IMR-90 (cell line): ENCODE data around the gene SNX6. TPM values are rescaled to one million over a fixed set of nuclear protein-coding genes. Genes with fewer than 3 reads are reported as not detected.

ENCODE experiments used
- ATAC-seq: fragments of 200-7000 bp; cut with Tn5 transposase; 2 replicates; pipeline ENCODE4 v1.9.1; 2020; ENCODE audit warnings: low read depth, mild to moderate bottlenecking, moderate library complexity
- BruUV-seq: library from RNA; stranded (reverse); fragments of 400-500 nt; replicated peaks from 2 replicates; lab custom pipeline; 2021; lab: Mats Ljungman, UMichigan
- CTCF ChIA-PET: fragments of 300-600 bp; formaldehyde crosslinking; extraction: SDS; loops from one replicate; lab custom pipeline; 2021; ENCODE audit warnings: antibody characterized with exemption; lab: Yijun Ruan, JAX
- POLR2A ChIA-PET: fragments of 300-600 bp; sonication (Branson Sonifier 250); formaldehyde crosslinking; loops from one replicate; lab custom pipeline; 2022; ENCODE audit warnings: antibody characterized with exemption; ENCODE audit not compliant: unreplicated experiment; lab: Charles Lee
- DNase-seq: peaks from one replicate; pipeline ENCODE4 v3.0.0; 2013
- H2AFZ ChIP-seq: replicated peaks from 2 replicates; pipeline ENCODE3; 2013; ENCODE audit warnings: low read length, mild to moderate bottlenecking; ENCODE audit not compliant: poor library complexity
- H2AK5ac ChIP-seq: 2 replicates; pipeline ENCODE4 v1.6.1; 2013; ENCODE audit warnings: low read depth, low read length, inconsistent platforms
- H2AK9ac ChIP-seq: replicated peaks from 2 replicates; pipeline ENCODE3; 2013; ENCODE audit warnings: mild to moderate bottlenecking, low read depth, low read length, moderate library complexity; ENCODE audit not compliant: poor library complexity
- H2BK120ac ChIP-seq: 2 replicates; pipeline ENCODE4 v1.6.1; 2013; ENCODE audit warnings: low read depth, low read length, inconsistent platforms
- H2BK15ac ChIP-seq: 3 replicates; pipeline ENCODE4 v1.6.1; 2013; ENCODE audit warnings: low read depth, low read length, inconsistent platforms
- H2BK20ac ChIP-seq: 2 replicates; pipeline ENCODE4 v1.6.1; 2013; ENCODE audit warnings: low read depth, mild to moderate bottlenecking, inconsistent platforms, low read length, moderate library complexity
- H2BK5ac ChIP-seq: 2 replicates; pipeline ENCODE4 v1.6.1; 2013; ENCODE audit warnings: mild to moderate bottlenecking, low read depth, low read length, inconsistent platforms; ENCODE audit not compliant: poor library complexity, severe bottlenecking
- H3K14ac ChIP-seq: replicated peaks from 2 replicates; pipeline ENCODE4 v1.6.1; 2013; ENCODE audit warnings: low read depth, low read length, inconsistent platforms
- H3K18ac ChIP-seq: 2 replicates; pipeline ENCODE4 v1.6.1; 2013; ENCODE audit warnings: low read depth, low read length, control low read depth
- H3K23ac ChIP-seq: 2 replicates; pipeline ENCODE4 v1.6.1; 2013; ENCODE audit warnings: low read depth, low read length, inconsistent platforms
- H3K27ac ChIP-seq: 2 replicates; pipeline ENCODE4 v1.5.1; 2013; ENCODE audit warnings: mild to moderate bottlenecking, control low read depth, low read length; ENCODE audit not compliant: insufficient read depth
- H3K27me3 ChIP-seq: 2 replicates; pipeline ENCODE4 v1.6.1; 2013; ENCODE audit warnings: low read length; ENCODE audit not compliant: control insufficient read depth, insufficient read depth
- H3K36me3 ChIP-seq: 2 replicates; pipeline ENCODE4 v1.6.1; 2013; ENCODE audit warnings: low read length, mixed read lengths; ENCODE audit not compliant: control insufficient read depth, insufficient read depth
- H3K4ac ChIP-seq: 2 replicates; pipeline ENCODE4 v1.6.1; 2013; ENCODE audit warnings: low read depth, low read length, inconsistent platforms
- H3K4me1 ChIP-seq: 2 replicates; pipeline ENCODE4 v1.6.1; 2013; ENCODE audit warnings: low read length, mixed read lengths; ENCODE audit not compliant: control insufficient read depth, insufficient read depth
- H3K4me2 ChIP-seq: 2 replicates; pipeline ENCODE4 v1.6.1; 2013; ENCODE audit warnings: low read depth, mild to moderate bottlenecking, control low read depth, low read length, moderate library complexity
- H3K4me3 ChIP-seq: 2 replicates; pipeline ENCODE4 v1.5.1; 2013; ENCODE audit warnings: low read depth, mild to moderate bottlenecking, control low read depth, low read length, moderate library complexity; ENCODE audit not compliant: insufficient read depth
- H3K56ac ChIP-seq: 2 replicates; pipeline ENCODE4 v1.6.1; 2013; ENCODE audit warnings: low read length, inconsistent platforms; ENCODE audit not compliant: insufficient read depth; ENCODE audit errors: extremely low read depth
- H3K79me1 ChIP-seq, 2 experiments: 2 replicates each; pipeline ENCODE4 v1.6.1; 2013; ENCODE audit warnings: low read length in 2 of 2, inconsistent platforms in 1 of 2, low read depth in 1 of 2
- H3K9ac ChIP-seq: 2 replicates; pipeline ENCODE4 v1.6.1; 2013; ENCODE audit warnings: low read depth, low read length, control low read depth
- H3K9me1 ChIP-seq: 2 replicates; pipeline ENCODE4 v1.6.1; 2013; ENCODE audit warnings: low read length, inconsistent platforms; ENCODE audit not compliant: insufficient read depth
- H3K9me3 ChIP-seq: 2 replicates; pipeline ENCODE4 v1.6.1; 2013; ENCODE audit warnings: low read length; ENCODE audit not compliant: control insufficient read depth, insufficient read depth
- H4K20me1 ChIP-seq: 2 replicates; pipeline ENCODE4 v1.6.1; 2013; ENCODE audit warnings: low read length, inconsistent platforms; ENCODE audit not compliant: insufficient read depth
- H4K5ac ChIP-seq: 2 replicates; pipeline ENCODE4 v1.6.1; 2013; ENCODE audit warnings: mild to moderate bottlenecking, low read depth, low read length, control low read depth
- H4K8ac ChIP-seq, 2 experiments: 2 replicates each; pipeline ENCODE4 v1.6.1; 2013; ENCODE audit warnings: low read depth in 2 of 2, low read length in 2 of 2, control low read depth in 1 of 2, inconsistent platforms in 1 of 2
- H4K91ac ChIP-seq: 2 replicates; pipeline ENCODE4 v1.6.1; 2013; ENCODE audit warnings: low read depth, low read length, inconsistent platforms; ENCODE audit not compliant: insufficient read depth
- CEBPB ChIP-seq: IDR thresholded peaks from 2 replicates; pipeline ENCODE4 v1.6.1; 2012; ENCODE audit warnings: low read depth, low read length, improper control_type of control experiment
- CTCF ChIP-seq: conservative IDR thresholded peaks from 2 replicates; pipeline ENCODE4 v1.5.1; 2012; ENCODE audit warnings: mild to moderate bottlenecking, low read depth, low read length, improper control_type of control experiment
- MAFK ChIP-seq: IDR thresholded peaks from 2 replicates; pipeline ENCODE4 v1.6.1; 2012; ENCODE audit warnings: low read depth, low read length, improper control_type of control experiment
- MAZ ChIP-seq: IDR thresholded peaks from 2 replicates; pipeline ENCODE4 v1.6.1; 2012; ENCODE audit warnings: low read depth, mild to moderate bottlenecking, low read length, improper control_type of control experiment, moderate library complexity, borderline replicate concordance
- RCOR1 ChIP-seq: IDR thresholded peaks from 2 replicates; pipeline ENCODE4 v1.6.1; 2012; ENCODE audit warnings: mild to moderate bottlenecking, low read length, improper control_type of control experiment; ENCODE audit not compliant: insufficient replicate concordance
- WGBS, 2 experiments: methylation state at CpG; one replicate each; pipeline versions ENCODE4 v1.1.5 to v1.1.7; 2013; ENCODE audit warnings: missing lambda C conversion rate in 2 of 2; ENCODE audit not compliant: insufficient read length in 1 of 2; ENCODE audit errors: extremely low coverage in 2 of 2; 5-methylcytosine and 5-hydroxymethylcytosine counted together
- dilution Hi-C: fragments of 300-500 bp; cut with HindIII; formaldehyde crosslinking; loops from one replicate; pipeline ENCODE4 v1.14.3; 2018; ENCODE audit warnings: low sequenced_read_pairs; ENCODE audit not compliant: unreplicated experiment
- in situ Hi-C: fragments of 300-500 bp; cut with MboI; formaldehyde crosslinking; loops from 3 replicates; pipeline ENCODE4 v1.14.3; 2019; ENCODE audit warnings: low sequenced_read_pairs, inconsistent platforms, mixed read lengths
- intact Hi-C: fragments of 100-400 bp; cut with micrococcal nuclease; formaldehyde crosslinking; loops from 2 replicates; pipeline ENCODE4 v1.10.0; 2022
- polyA plus RNA-seq, 3 experiments: library from polyadenylated mRNA; depleted of rRNA; stranded (reverse); fragments of >200 nt; gene quantifications; 2 replicates each; pipeline ENCODE4 v1.2.3, GENCODE V29; 2012; ENCODE audit warnings: low replicate concordance in 1 of 3
- total RNA-seq: library from RNA; depleted of rRNA; stranded (reverse); fragments of >200 nt; gene quantifications from 2 replicates; pipeline ENCODE4 v1.2.3, GENCODE V29; 2012
- TF ChIP-seq, protein P1 (sequence below): fragments of 150-350 bp; IDR thresholded peaks from 2 replicates; pipeline ENCODE4 v1.6.1; 2016; ENCODE audit warnings: low read depth, mild to moderate bottlenecking, low read length, moderate library complexity, borderline replicate concordance

The SNX6 gene
- total and polyA plus RNA-seq, 2 of the 4 experiments (the other 2 are of a cell fraction), result 116 to 127 TPM

DNA sequence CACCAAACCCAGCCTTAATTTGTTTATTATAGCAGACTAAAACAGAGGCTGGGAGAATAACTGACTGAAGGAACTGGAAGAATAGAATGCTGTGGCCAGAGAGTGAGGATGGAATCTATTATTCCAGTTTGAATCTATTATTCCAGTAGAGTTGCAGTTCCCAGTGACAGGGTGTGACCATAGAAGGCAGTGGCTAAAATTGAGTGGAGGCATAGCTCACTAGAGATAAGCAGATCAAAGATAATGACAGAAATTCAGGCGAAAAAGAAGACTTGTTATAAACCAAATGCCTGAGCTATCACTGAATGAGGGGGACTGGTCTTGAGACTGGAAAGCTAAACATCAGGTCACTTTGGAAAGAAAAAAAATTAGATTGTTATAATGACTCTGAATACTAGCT, 26.0 kb upstream of the SNX6 start:
- H2BK20ac ChIP-seq, result no peak overlapping the region
- no peak overlapping the region for H2AK9ac ChIP-seq
- TF ChIP-seq, protein P1, sequence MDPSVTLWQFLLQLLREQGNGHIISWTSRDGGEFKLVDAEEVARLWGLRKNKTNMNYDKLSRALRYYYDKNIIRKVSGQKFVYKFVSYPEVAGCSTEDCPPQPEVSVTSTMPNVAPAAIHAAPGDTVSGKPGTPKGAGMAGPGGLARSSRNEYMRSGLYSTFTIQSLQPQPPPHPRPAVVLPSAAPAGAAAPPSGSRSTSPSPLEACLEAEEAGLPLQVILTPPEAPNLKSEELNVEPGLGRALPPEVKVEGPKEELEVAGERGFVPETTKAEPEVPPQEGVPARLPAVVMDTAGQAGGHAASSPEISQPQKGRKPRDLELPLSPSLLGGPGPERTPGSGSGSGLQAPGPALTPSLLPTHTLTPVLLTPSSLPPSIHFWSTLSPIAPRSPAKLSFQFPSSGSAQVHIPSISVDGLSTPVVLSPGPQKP, result no peak
- TF ChIP-seq CEBPB (no peak), RCOR1 (no peak), MAZ (no peak), MAFK (no peak), CTCF (no peak)
- H4K91ac ChIP-seq, result no peak overlapping the region
- H4K8ac ChIP-seq, result no peak overlapping the region
- no TSS peak for BruUV-seq
- in situ Hi-C loops (loop anchor here (25.0 kb wide), 1 partner anchor 756 kb away; the partner anchor contains the start of gene NFKBIA), dilution Hi-C loops (no loop called here), intact Hi-C loops (no loop called here)
- whole genome bisulfite sequencing, 2 experiments, result 50% methylated on average over 1 of the region's 1 CpG; no CpG with 5 or more reads in 1 of the 2 experiments
- no peaks in the 10 kb centered on the region; the same call in 1 of the 2 replicates for H3K4me1 ChIP-seq
- no peak overlapping the region for H3K23ac ChIP-seq
- no peak overlapping the region for H3K4me3 ChIP-seq
- no peaks in the 10 kb centered on the region for H3K79me1 ChIP-seq
- H4K5ac ChIP-seq, result no peak overlapping the region
- no peak overlapping the region for H2BK15ac ChIP-seq
- no peak overlapping the region for H3K4ac ChIP-seq
- H4K20me1 ChIP-seq, result no peaks in the 10 kb centered on the region
- ChIA-PET POLR2A (no interaction called here), CTCF (no interaction called here)
- no peak overlapping the region for H2BK120ac ChIP-seq
- peaks cover 2% of the 10 kb centered on the region; the same call in 1 of the 2 replicates for H3K9me3 ChIP-seq
- H2BK5ac ChIP-seq, result no peak overlapping the region
- H3K27ac ChIP-seq, result no peak overlapping the region
- no peak overlapping the region for H3K9ac ChIP-seq
- no peak overlapping the region for H2AK5ac ChIP-seq
- DNase-seq (no peak), ATAC-seq (no peak)
- H3K18ac ChIP-seq, result no peak overlapping the region
- H3K9me1 ChIP-seq, result no peaks in the 10 kb centered on the region
- no peak overlapping the region for H3K14ac ChIP-seq
- H3K4me2 ChIP-seq, result no peak overlapping the region
- H3K27me3 ChIP-seq, result no peaks in the 10 kb centered on the region
- no peak overlapping the region for H2AFZ ChIP-seq
- no peak overlapping the region for H3K56ac ChIP-seq
- H3K36me3 ChIP-seq, result no peaks in the 10 kb centered on the region
